Measurements from ENCODE around the gene RGS3.

DNA sequence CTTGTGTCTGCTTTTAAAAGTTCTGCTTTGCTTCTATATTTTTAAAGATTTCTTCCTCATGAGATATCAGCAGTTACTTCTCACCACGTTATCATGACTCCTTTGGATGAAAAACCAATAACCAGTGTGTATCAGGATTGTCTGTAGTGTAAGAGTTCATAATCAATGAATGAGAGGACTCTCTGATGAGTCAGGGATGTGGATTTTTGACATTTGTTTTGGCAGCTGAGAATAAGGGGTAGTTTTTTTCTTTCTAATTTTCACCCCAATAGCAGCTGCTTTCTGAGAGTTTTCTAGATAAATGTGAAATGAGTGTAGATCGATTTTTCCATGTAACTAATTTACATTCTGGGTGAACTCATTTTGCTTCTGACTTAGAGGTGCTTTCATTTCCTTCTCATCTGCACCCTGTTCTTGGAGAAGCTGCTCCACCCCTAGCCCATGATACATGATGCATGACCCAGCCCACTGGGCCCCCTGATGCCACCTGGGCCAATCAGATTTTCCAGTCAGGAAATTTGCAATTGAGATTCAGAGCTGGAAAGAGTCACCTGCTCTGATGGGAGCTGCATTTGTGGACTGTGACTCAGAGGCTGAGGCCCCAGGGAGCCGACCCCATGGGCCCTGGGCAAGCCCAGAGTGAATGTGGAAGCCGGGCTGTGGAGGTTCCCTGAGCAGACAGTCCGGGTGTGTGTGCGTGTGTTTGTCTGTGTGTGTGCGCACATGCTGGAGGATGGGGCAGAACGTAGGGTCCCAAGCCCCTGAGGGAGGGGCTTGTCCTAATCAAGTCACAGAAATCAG is 159.3 kb downstream of the RGS3 start:
- TF ChIP-seq, protein P1, sequence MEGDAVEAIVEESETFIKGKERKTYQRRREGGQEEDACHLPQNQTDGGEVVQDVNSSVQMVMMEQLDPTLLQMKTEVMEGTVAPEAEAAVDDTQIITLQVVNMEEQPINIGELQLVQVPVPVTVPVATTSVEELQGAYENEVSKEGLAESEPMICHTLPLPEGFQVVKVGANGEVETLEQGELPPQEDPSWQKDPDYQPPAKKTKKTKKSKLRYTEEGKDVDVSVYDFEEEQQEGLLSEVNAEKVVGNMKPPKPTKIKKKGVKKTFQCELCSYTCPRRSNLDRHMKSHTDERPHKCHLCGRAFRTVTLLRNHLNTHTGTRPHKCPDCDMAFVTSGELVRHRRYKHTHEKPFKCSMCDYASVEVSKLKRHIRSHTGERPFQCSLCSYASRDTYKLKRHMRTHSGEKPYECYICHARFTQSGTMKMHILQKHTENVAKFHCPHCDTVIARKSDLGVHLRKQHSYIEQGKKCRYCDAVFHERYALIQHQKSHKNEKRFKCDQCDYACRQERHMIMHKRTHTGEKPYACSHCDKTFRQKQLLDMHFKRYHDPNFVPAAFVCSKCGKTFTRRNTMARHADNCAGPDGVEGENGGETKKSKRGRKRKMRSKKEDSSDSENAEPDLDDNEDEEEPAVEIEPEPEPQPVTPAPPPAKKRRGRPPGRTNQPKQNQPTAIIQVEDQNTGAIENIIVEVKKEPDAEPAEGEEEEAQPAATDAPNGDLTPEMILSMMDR (IDR thresholded peaks at IDR 0.05), result no peak
- TF ChIP-seq EP300 (IDR thresholded peaks at IDR 0.05), result no peak
